Midbrain (tissue), 1 donor: Measurements from ENCODE around the gene PPM1M.

Experiments used
- DNase-seq: peaks from one replicate; lab custom pipeline; 2025; lab: John Stamatoyannopoulos, UW

The PPM1M gene

DNA sequence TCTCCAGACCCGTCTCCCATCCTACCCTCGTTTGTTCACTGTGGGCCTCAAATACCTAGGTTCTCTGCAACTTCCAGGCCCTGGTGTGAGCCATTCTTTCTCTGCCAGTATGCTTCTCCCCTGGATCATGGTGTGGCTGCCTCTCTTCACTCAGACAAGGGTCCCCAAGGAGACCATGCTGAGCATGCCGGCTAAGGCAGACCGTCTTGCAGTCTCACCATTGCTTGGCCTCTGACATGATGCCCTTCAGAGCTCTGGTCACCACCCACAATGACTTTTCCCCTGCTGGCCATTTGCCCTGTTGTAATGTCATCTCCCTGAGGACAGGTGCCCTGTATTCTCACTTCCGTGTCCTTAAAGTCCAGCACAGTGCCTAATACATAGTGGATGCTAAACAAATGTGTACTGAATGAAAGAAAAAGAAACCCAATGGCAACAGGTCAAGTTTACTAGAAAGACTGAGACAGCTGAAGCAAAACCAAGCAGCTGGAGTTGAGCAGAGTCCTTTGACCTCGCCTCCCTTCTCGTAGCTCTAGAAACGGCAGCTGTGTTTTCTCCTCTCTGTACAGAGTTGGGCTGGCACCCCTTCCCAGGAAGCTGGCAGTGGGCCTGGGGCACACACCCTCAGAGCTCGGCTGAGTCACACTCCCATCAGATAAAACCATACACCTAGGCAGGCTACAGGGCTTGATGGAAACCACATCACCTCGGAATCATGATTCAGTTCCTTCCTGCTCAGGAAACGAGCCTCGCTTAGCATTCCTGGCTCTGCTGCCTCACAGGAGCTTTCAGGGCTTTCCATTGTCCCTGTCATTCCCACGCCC lies 28.8 kb upstream of the PPM1M start:
- DNase-seq, result no peak

DNA sequence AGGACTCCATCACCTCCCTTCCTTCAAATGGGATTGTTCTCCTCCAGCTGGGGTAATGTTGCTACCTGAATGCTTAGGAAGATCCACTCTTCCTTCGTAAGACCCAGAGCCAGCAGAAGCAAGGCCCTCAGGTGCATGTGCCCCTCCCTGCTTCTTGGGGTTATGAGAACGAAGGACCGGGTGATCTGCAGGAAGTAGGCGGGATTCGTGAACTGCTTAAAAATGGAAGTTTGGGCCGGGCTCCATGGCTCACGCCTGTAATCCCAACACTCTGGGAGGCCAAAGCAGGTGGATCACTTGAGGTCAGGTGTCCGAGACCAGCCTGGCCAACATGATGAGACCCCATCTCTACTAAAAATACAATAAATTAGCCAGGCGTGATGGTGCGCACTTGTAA lies 28.2 kb upstream of the PPM1M start:
- DNase-seq, result no peak

DNA sequence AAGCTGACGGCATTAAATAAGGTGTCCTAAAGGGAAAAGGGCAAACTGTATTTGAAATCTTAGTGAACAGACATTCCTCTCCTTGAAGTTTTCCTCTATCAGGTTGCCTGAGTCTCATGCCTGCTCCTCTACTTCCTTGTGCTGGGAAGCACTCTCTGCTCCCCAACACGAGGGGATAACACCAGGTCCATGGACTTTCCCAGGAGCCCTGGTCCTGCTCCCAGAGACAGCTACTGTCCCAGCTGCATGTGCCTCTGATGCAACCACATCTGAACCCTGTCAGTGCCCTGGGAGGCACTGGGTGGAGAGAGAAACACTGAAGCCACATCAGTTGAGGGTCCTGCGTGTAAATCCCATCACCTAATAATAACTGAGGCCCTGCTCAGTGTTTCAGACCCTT lies 27.5 kb upstream of the PPM1M start:
- DNase-seq, result no peak

DNA sequence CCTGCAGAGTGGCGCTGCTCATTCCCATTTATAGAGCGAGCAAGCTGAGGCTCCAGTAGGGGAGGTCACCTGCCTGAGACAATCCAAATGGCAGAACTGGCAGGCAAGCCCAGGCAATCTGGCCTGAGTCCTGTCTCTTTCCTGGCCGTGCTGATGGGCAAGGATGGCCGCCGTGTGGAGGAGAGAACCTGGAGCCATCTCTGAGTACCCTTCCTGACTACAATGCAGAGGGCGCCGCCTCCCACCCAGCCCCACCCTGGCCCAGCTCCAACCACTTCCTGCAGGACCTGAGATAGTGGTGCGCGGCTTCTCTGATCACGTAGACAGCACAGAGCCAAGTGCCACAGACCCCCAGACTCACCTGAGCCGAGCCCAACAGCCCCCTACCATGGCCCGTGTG lies 27.1 kb upstream of the PPM1M start:
- DNase-seq, result no peak

DNA sequence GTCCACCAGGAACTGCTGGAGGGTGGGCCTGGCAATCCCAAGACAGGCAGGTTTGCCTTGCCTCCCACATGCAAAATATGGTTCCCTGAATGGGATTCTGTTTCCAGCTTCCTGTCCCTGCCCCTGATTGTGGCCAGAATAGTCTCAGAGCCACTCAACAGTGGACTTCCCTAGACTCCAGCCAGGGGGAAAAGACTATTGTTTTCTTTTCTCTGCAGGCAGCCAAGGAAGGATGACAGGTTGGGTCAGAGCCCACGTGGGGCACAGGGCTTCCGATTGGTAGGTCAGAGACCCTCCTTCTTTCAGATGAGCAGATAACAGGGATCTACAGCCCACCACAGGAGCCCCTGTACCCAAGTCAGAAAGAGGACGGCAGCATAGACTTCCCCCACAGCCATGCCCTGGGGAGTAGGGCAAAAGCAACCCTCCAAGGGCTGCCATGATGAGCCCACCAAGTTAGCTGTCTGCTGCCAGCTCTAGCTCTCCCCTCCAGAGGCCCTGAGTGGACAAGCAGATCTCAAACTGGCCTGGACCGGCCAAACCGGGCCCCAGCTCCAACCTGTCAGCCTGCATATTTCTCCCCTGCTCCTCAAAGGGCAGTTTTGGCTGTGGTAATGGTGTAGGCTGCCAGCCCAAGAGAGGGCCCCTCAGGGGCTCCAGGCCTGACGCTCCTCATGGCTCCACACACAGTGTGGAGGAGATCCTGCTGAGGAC lies 26.5 kb upstream of the PPM1M start:
- DNase-seq, result no peak

DNA sequence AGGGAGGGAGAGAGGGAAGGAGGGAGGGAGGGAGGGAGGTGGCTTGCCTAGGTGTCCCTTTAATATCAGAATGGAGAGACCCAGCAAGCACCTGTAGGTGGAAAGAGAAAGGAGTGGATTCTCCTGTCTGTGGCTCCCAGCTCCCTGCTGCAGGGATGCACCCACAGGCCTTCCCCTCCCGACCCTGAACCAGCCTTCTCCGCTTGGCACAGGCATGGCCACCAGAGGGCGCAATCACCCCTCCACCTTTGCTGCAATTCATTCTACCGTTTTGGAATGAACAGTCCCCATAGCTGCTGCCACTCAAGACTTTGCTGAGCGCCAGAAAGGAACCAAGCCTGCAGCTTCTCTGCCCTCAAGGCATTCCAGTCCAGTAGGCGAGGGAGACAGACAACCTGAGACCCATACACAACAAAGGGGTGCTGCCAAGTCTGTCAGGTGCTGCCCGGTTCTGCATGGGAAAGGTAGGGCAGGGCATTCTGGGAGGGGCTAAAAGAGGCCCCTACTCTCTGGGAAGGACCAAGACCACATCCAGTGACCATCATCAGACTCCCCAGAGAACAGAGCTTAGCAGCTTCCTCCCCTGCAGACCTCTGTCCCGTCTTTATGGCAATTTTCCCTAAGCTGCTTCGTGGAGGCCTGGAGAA lies 25.1 kb upstream of the PPM1M start:
- DNase-seq, result peak; percentile 79

DNA sequence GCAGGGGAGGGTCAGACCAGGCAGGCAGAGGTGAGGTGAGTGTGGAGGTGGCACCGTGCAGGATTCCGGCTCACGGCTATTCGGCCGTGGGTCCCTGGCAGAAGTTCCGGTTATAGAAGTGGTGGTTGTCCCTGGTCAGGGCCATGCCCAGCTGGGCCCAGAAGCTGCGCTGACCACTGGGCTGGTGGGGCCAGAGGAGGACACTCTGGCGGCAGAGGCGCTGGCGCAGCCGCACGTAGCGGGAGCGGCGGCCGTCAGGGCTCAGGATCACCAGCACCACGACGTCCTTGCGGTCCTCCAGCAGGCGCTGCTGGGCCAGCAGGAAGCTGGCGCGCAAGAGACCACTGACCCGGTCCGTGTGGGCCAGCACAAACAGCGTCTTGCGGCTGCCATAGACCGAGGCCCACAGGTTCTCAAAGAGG lies 24.4 kb upstream of the PPM1M start:
- no peak for DNase-seq

DNA sequence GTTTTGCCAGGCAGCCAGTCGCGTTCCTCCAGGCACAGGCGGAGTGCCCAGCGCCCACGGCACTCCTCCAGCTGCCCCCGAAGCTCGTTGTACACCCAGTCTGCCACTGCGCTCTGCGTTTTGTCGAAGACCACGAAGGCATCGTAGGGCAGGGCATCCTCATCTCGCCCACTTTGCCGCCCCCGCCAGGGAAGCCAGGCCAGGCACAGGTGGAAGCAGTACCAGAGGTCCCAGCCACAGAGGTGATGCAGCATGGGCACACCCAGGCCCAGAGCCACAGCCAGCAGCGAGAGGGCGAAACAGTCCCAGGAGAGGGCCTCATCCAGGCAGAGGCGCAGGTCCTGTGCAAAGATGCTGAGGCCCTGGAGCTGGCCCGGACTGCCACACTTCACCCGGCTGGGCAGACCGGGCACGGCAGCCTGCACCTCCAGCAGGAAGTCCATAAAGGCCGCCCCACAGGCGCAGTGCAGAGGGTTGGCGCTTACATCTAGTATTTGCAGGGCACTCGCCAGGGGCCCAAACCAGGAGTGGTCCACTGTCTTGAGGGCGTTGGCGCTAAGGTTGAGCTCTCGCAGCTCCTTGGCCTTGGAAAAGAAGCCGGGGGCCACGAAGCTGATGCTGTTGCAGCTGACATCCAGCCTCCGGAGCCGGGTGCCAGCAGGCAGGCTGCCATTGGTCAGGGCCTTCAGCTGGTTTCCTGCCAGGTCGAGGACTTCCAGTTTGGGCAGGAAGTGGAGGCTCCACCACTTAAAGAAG lies 23.8 kb upstream of the PPM1M start:
- no peak for DNase-seq

DNA sequence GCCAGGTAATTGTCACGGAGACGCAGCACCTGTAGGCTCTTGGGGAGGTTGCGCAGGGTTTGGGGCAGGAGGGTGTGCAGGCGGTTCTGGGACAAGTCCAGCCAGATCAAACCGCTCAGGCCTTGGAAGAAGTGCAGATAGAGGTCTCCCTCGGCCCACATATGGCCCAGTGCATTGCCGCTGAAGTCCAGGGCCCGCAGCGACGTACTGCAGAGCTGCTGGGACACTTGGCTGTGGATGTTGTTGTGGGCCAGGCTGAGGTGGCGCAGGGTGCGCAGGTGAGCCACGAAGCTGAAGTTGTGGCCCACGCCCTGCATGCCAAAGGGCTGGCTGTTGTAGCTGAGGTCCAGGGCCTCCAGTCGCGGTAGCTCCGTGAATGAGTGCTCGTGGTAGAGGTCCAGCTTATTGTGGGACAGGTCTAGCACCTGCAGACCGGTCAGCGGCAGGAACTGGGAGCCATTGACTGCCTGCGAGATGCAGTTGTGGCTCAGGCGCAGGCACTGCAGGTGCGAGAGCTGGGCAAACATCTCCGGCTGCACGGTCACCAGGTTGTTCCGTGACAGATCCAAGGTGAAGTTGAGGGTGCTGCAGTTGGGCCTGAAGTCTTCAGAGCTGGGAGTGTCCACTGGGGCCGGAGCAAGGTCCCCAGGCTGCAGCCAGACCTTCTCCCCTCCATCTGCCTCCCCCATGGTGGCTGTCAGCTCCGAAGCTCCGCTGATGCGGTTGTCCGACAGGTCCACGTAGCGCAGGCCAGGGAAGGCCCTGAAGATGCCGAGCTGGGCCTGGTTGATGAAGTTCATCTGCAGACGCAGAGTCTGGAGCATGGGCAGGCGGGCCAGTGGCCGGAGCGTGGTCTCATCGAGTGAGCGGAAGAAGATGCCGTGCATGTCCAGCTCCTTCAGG lies 23.0 kb upstream of the PPM1M start:
- DNase-seq, result no peak

DNA sequence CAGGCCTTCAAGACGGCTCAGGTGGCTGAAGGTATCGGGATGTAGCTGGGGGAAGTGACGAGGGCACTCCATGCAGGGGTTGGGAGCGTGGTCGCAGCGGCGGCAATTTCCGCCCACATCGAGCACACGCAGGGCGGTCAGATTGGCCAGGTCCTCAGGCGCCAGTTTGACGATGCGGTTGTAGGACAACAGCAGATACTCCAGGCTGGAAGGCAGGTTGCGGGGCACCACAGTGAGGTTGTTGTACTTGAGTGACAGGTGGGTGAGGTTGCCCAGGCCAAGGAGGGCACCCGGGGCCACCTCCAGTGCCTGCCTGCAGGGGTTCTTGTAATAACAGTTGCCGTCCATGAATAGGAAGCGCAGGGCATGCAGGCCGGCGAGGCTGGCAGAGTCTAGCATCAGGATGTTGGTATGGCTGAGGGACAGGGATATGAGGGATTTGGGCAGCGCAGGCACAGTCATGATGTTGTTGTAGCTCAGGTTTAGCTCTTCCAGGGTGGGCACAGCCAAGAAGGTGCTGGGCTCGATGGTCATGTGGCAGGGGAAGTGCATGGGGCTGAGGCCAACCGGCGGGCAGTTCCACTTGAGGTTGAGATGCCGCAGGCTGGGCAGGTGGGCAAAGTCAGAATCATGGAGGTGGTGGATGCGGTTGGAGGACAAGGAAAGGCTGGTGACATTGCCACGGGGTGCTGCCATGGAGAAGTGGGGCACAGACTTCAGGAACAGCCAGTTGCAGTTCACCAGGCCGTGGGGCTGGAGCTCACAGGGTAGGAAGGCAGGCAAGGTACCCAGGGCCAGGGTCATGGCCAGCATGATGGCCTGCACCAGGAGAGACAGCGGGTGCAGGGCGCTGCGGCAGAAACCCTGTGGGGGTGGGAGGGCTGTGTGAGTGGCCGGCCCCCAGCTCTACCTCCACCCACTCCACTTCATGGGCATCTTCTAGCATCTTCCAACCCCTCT lies 21.8 kb upstream of the PPM1M start:
- no peak for DNase-seq

DNA sequence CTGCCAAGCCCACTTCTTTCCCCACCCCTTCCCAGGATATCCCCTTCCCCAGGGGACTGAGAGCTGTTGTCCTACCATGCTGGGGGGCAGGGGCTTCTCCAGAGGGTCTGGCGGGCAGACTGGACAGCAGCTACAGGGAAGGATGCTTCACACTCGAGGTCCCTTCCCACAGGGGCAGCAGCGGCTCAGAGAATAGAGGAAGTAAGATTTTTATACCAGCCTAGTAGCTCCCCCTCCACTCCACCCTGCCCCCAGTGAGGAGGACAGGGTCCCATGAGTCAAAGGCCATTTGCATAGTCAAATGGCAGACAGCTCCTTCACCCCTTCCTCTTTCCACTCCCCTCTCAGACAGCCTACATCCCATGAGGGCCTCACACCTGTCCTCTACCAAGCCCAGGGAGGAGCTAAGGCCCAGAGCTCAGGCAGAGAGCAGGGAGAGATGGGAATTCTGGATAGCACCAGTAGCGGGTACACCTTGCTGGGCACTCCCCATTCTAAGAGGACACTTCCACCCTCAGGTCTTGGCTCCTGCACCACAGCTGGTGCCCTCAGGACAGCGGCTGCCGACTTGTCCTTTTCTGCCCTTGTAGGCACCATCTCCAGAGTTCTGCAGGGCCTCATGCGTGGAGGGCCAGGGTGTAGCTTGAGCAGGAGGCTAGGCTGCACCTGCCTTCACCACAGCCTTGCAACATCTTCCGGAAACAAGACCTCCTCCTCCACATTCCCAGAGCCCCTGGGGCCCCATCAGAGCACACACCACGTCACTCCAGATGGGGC lies 19.9 kb upstream of the PPM1M start, which contains the start of gene TLR9:
Gene TLR9, minus strand, starts transcription at position 194 of the 777 bp plus-strand sequence. Its CDS starts 116 bp downstream, at position 78.
- no peak for DNase-seq

DNA sequence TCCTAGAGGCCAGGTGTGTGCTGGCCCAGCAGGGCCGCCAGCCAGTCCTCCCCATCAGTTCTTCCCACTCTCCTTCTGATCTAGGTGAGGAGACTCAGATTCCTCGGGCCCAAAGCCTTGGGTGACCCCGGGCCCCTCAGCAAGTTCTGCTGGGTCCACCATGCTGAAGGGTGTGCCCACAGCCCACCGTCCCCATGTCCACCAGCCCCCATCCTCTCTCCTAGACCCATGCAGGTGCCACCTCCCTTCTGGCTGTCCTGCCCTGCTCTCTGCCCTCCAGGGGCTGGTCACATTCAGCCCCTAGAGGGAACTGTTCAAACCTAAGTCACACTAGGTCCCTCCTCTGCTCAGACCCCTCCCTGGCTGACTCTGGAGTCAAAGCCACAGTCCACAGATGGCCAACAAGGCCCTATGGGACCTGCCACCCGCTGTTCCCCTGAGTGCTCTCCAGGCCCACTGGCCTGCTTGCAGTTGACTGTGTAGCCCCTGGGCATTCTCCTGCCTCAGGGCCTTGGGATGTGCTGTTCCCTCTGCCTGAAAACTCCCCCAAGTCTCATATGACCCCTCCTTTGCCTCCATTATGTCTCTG lies 19.2 kb upstream of the PPM1M start:
- DNase-seq, result no peak

DNA sequence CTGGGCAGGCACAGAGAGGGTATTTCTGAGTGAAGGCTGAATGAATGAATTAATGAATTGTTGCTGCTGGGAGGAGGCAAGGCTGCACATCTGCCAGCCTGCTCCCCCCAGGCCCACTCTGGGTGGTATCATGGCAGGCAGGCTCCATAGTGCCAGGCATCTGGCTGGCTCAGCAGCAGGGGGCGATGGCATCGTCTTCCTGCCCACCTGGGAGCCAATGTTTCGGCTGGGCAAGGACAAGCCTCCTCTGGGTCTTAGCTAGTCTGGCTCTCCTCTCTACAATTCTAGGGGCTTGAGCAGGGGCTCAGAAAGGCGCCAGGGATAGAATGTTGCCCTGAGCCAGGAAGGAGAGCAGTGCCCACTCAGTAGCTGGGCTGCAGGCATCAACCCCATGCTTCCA lies 18.4 kb upstream of the PPM1M start:
- DNase-seq, result no peak

DNA sequence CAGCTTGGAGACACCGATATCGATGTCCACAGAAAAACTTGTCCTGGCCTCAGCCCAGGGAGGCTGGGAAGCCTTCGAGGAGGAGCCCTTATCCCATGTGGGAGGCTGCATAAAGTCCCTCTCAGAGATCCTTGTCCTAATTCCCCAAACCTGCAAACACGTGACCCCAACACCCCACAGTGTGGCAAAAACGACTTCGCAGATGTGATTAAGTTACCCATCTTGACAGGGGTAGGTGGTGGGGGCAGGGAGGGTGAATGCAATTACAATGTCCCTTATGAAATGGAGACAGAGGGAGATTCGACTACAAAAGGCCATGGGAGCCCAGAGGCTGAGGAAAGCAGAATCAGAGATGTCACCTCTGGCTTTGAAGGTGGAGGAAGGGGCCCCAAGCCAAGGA lies 17.8 kb upstream of the PPM1M start:
- no peak for DNase-seq

DNA sequence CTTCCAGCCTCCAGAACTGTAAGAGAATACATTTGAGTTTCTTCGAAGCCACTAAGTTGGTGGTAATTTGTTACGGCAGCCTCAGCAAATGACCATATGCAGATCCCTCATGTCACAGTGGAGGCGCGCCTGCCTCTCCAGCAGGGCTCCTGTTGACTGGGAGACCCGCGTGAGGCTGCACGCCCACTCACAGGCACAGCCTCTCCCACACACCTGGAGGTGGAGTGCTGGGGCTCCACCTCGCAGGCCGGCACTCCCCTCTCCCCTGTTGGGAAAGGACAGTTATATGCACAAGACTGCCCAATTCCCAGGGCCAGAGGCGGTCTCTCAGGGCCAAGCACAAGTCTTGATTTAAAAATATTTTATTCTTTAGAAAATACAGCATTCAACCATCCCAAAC lies 17.3 kb upstream of the PPM1M start:
- DNase-seq, result no peak

DNA sequence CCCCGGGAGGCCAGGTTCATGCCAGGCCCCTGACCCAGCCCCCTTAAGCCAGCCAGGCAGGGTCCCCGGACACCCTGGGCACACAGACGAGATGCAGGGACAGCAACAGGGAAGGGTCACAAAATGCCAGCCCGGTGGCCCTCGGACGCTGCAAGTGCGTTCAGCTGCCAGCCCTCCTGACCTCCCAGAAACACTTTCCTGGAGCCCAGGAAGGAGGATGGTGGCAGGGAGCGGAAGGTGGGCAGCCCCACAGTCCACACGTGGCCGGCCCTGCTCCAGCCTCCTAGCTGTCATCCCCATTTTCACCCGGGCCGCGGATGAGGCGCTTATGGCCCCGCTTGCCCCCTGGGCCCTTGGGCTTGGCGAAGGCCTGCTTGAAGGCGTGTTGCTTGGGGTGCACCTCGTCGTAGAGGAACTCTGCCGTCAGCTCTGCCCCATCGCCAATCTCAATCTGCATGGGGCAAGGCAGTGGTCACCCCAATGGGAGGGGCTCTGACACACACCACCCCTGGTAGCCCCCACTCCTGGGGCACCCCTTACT lies 16.7 kb upstream of the PPM1M start:
- no peak for DNase-seq

DNA sequence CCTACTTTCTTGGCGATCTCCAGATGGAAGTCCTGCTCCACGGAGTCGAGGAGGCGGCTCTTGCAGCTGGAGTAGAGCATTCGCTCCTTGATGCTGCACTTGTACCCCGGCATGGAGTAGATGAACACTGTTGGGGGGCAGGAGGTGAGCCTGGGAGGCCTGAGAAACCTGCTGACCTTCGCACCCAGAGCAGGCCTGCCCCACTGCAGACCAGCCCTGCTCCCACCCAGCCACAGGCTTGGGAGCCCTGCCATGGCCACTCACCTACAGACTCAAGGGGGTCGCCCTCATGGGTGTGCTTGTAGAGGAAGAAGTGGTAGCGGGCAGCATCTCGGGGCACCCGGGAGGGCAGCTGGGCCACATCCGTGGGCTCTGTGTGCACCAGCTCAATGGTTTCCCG lies 15.9 kb upstream of the PPM1M start:
- no peak for DNase-seq

DNA sequence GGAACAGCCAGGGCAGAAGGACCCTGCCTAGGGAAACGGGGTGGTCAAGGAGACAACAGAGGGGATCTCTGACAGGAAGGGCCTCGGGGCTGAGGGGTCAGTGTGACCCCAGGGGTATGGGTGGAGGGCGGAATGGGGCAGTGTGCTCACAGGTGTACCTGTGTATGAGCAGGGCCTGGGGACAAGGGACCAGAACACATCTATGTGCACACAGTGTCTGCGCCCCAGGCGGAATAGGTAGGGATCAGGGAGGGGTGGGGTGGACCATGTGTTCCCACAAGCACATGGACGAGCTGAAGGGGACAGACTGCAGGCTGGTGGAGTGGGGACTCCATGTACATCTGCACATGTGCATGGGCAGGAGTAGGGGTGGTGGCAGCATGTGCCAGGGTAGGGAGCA lies 15.1 kb upstream of the PPM1M start:
- no peak for DNase-seq
